ENCODE measurements around the gene TMEM108.

Gene TMEM108

GRCh38 chr3:133280586-133280985 lies 242.4 kb downstream of the TMEM108 start:
- Histone ChIP-seq H3K9ac (ENCODE audit: low read length) (no peak overlapping the region), H3K4me1 (ENCODE audit: insufficient read depth, low read length, severe bottlenecking) (no peaks in the 10 kb centered on the region), H3K9me2 (ENCODE audit: low read depth, low read length) (no peaks in the 10 kb centered on the region), H2AFZ (ENCODE audit: low read length) (no peak overlapping the region), H3K27me3 (ENCODE audit: insufficient read depth, low read length) (no peaks in the 10 kb centered on the region), H3K79me2 (ENCODE audit: insufficient read depth, low read length) (no peaks in the 10 kb centered on the region), H3K27ac (ENCODE audit: low read depth, low read length, poor library complexity, severe bottlenecking) (no peak overlapping the region), H3K36me3 (ENCODE audit: insufficient read depth, low read length) (no peaks in the 10 kb centered on the region), H3K9me3 (ENCODE audit: low read length) (no peaks in the 10 kb centered on the region), H4K20me1 (ENCODE audit: insufficient read depth, low read length) (no peaks in the 10 kb centered on the region), H3F3A (ENCODE audit: insufficient read depth, low read length) (no peaks in the 10 kb centered on the region), H3K4me3 (ENCODE audit: low read depth, low read length, poor library complexity, severe bottlenecking) (no peak overlapping the region), H3K4me2 (ENCODE audit: low read length) (no peak overlapping the region)
- TF ChIP-seq EZH2 (IDR thresholded peaks at IDR 0.05; ENCODE audit: borderline replicate concordance, low read length): no peak
- TF ChIP-seq, protein P1, sequence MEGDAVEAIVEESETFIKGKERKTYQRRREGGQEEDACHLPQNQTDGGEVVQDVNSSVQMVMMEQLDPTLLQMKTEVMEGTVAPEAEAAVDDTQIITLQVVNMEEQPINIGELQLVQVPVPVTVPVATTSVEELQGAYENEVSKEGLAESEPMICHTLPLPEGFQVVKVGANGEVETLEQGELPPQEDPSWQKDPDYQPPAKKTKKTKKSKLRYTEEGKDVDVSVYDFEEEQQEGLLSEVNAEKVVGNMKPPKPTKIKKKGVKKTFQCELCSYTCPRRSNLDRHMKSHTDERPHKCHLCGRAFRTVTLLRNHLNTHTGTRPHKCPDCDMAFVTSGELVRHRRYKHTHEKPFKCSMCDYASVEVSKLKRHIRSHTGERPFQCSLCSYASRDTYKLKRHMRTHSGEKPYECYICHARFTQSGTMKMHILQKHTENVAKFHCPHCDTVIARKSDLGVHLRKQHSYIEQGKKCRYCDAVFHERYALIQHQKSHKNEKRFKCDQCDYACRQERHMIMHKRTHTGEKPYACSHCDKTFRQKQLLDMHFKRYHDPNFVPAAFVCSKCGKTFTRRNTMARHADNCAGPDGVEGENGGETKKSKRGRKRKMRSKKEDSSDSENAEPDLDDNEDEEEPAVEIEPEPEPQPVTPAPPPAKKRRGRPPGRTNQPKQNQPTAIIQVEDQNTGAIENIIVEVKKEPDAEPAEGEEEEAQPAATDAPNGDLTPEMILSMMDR (IDR thresholded peaks at IDR 0.05; ENCODE audit: low read length): no peak

DNA sequence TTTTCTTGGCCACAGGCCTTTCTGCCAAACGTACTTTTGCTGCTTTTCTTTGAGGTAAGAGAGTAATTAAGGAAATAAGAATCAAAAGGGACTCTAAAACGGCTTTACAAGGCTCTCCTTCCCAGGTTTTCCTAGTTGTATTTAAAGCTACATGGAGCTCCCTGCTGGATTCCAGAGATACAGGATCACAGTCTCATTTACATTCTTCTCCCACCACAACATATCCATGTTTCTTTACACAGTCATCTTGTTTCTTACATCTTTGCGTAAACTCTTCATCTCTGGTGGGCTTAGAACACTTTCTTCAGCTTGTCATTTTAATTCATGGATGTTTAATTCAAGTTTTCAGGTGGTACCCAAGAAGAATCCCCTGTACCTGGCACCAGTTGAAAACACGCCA lies 244.0 kb downstream of the TMEM108 start:
- Histone ChIP-seq H3K9me2 (ENCODE audit: low read depth, low read length) (no peaks in the 10 kb centered on the region), H3K4me2 (ENCODE audit: low read length) (no peak overlapping the region), H3F3A (ENCODE audit: insufficient read depth, low read length) (no peaks in the 10 kb centered on the region), H3K79me2 (ENCODE audit: insufficient read depth, low read length) (no peaks in the 10 kb centered on the region), H3K4me3 (ENCODE audit: low read depth, low read length, poor library complexity, severe bottlenecking) (no peak overlapping the region), H3K27me3 (ENCODE audit: insufficient read depth, low read length) (no peaks in the 10 kb centered on the region), H3K36me3 (ENCODE audit: insufficient read depth, low read length) (no peaks in the 10 kb centered on the region), H3K9ac (ENCODE audit: low read length) (no peak overlapping the region), H3K9me3 (ENCODE audit: low read length) (no peaks in the 10 kb centered on the region), H3K27ac (ENCODE audit: low read depth, low read length, poor library complexity, severe bottlenecking) (no peak overlapping the region), H4K20me1 (ENCODE audit: insufficient read depth, low read length) (no peaks in the 10 kb centered on the region), H2AFZ (ENCODE audit: low read length) (no peak overlapping the region), H3K4me1 (ENCODE audit: insufficient read depth, low read length, severe bottlenecking) (no peaks in the 10 kb centered on the region)
- no peak for TF ChIP-seq EZH2 (IDR thresholded peaks at IDR 0.05; ENCODE audit: borderline replicate concordance, low read length)
- TF ChIP-seq, protein P1 (IDR thresholded peaks at IDR 0.05; ENCODE audit: low read length): no peak

GRCh38 chr3:133283958-133284807 lies 246.0 kb downstream of the TMEM108 start:
- Histone ChIP-seq H3K27me3 (ENCODE audit: insufficient read depth, low read length) (no peaks in the 10 kb centered on the region), H2AFZ (ENCODE audit: low read length) (no peak overlapping the region), H3K9me2 (ENCODE audit: low read depth, low read length) (no peaks in the 10 kb centered on the region), H3K4me1 (ENCODE audit: insufficient read depth, low read length, severe bottlenecking) (no peaks in the 10 kb centered on the region), H3F3A (ENCODE audit: insufficient read depth, low read length) (no peaks in the 10 kb centered on the region), H3K9me3 (ENCODE audit: low read length) (no peaks in the 10 kb centered on the region), H3K4me3 (ENCODE audit: low read depth, low read length, poor library complexity, severe bottlenecking) (no peak overlapping the region), H3K27ac (ENCODE audit: low read depth, low read length, poor library complexity, severe bottlenecking) (no peak overlapping the region), H3K79me2 (ENCODE audit: insufficient read depth, low read length) (no peaks in the 10 kb centered on the region), H3K36me3 (ENCODE audit: insufficient read depth, low read length) (no peaks in the 10 kb centered on the region), H3K4me2 (ENCODE audit: low read length) (no peak overlapping the region), H3K9ac (ENCODE audit: low read length) (no peak overlapping the region), H4K20me1 (ENCODE audit: insufficient read depth, low read length) (no peaks in the 10 kb centered on the region)
- TF ChIP-seq, protein P1 (IDR thresholded peaks at IDR 0.05; ENCODE audit: low read length): peak; percentile 30; the same call in 1 of the 2 replicates
- TF ChIP-seq EZH2 (IDR thresholded peaks at IDR 0.05; ENCODE audit: borderline replicate concordance, low read length): no peak

Measured in OCI-LY1 (cell line).